GM12878 (cell line): Measurements from ENCODE around the gene CARD19. TPM values are rescaled to one million over a fixed set of nuclear protein-coding genes. Genes with fewer than 3 reads are reported as not detected.

Experiments used
- ATAC-seq: fragments of 200-7000 bp; cut with Tn5 transposase; 3 replicates; pipeline ENCODE4 v1.9.1; 2020; ENCODE audit warnings: mild to moderate bottlenecking, moderate library complexity
- BruUV-seq: library from RNA; stranded (reverse); fragments of 400-500 nt; replicated peaks from 2 replicates; lab custom pipeline; 2021; lab: Mats Ljungman, UMichigan
- CTCF ChIA-PET: fragments of 300-600 bp; sonication (Branson Sonifier 250); formaldehyde crosslinking; extraction: SDS; loops from one replicate; lab custom pipeline; 2021; ENCODE audit warnings: inconsistent platforms; lab: Yijun Ruan, JAX
- POLR2A ChIA-PET: fragments of 350-600 bp; formaldehyde crosslinking; extraction: SDS; loops from one replicate; lab custom pipeline; 2021; ENCODE audit warnings: inconsistent platforms; lab: Charles Lee
- RAD21 ChIA-PET: fragments of 300-600 bp; sonication (Branson Sonifier 250); formaldehyde crosslinking; loops from one replicate; lab custom pipeline; 2023; ENCODE audit warnings: antibody characterized with exemption; ENCODE audit not compliant: unreplicated experiment; lab: Charles Lee
- SMC1A ChIA-PET: fragments of 300-600 bp; sonication (Branson Sonifier 250); formaldehyde crosslinking; loops from one replicate; lab custom pipeline; 2023; ENCODE audit not compliant: unreplicated experiment, uncharacterized antibody; lab: Charles Lee
- DNase-seq: peaks from one replicate; pipeline ENCODE4 v3.0.0-alpha.2; 2011; ENCODE audit warnings: low read depth, low spot score
- FAIRE-seq: peaks from 3 replicates; lab custom pipeline; 2011; peaks lifted over from hg19 to GRCh38; lab: Jason Lieb, UNC
- H2AFZ ChIP-seq: 2 replicates; pipeline ENCODE4 v1.6.0; 2011; ENCODE audit warnings: low read depth, low read length, control low read depth; ENCODE audit not compliant: control insufficient read depth
- H3K27ac ChIP-seq: 2 replicates; pipeline ENCODE4 v1.5.1; 2011; ENCODE audit warnings: control low read depth; ENCODE audit not compliant: control insufficient read depth, insufficient read depth
- H3K27me3 ChIP-seq, 2 experiments: replicated peaks in 1 of 2; 2 replicates each; pipeline versions ENCODE4 v1.6.0 to v1.6.1; 2011; ENCODE audit warnings: low read length in 1 of 2; ENCODE audit not compliant: control insufficient read depth in 2 of 2, insufficient read depth in 2 of 2
- H3K36me3 ChIP-seq, 2 experiments: 2 replicates each; pipeline ENCODE4 v1.5.1; 2011; ENCODE audit warnings: low read length in 1 of 2; ENCODE audit not compliant: control insufficient read depth in 2 of 2, insufficient read depth in 2 of 2
- H3K4me1 ChIP-seq: 2 replicates; pipeline ENCODE4 v1.6.1; 2011; ENCODE audit warnings: mild to moderate bottlenecking, low read length, moderate library complexity, mixed read lengths; ENCODE audit not compliant: control insufficient read depth, insufficient read depth
- H3K4me2 ChIP-seq: 2 replicates; pipeline ENCODE4 v1.6.0; 2011; ENCODE audit warnings: control low read depth; ENCODE audit not compliant: control insufficient read depth, insufficient read depth
- H3K4me3 ChIP-seq: fragments of 200-600 bp; sonication (generic); 2 replicates; pipeline ENCODE4 v1.5.1; 2016
- H3K79me2 ChIP-seq: 2 replicates; pipeline ENCODE4 v1.6.0; 2011; ENCODE audit warnings: low read length; ENCODE audit not compliant: control insufficient read depth, insufficient read depth
- H3K9ac ChIP-seq: 2 replicates; pipeline ENCODE4 v1.8.0; 2011; ENCODE audit warnings: low read length, control low read depth, mixed read lengths; ENCODE audit not compliant: control insufficient read depth, insufficient read depth
- H3K9me3 ChIP-seq: replicated peaks from 3 replicates; pipeline ENCODE4 v1.5.1; 2011; ENCODE audit warnings: mild to moderate bottlenecking, low read length; ENCODE audit not compliant: control insufficient read depth, insufficient read depth
- H4K20me1 ChIP-seq: 2 replicates; pipeline ENCODE4 v1.6.0; 2011; ENCODE audit not compliant: control insufficient read depth, insufficient read depth
- CBFB ChIP-seq: IDR thresholded peaks from 2 replicates; pipeline ENCODE4 v1.6.1; 2016; ENCODE audit warnings: antibody characterized with exemption, low read depth
- CHD4 ChIP-seq: fragments of 200-600 bp; sonication (generic); IDR thresholded peaks from 2 replicates; pipeline ENCODE4 v1.6.1; 2016; ENCODE audit warnings: mild to moderate bottlenecking
- GABPA ChIP-seq: IDR thresholded peaks from 2 replicates; pipeline ENCODE4 v1.6.1; 2014; ENCODE audit warnings: antibody characterized with exemption, low read depth, mild to moderate bottlenecking, inconsistent platforms
- MEF2B ChIP-seq: fragments of 450-650 bp; IDR thresholded peaks from 2 replicates; pipeline ENCODE4 v1.6.1; 2018; ENCODE audit warnings: mild to moderate bottlenecking, moderate library complexity; ENCODE audit not compliant: partially characterized antibody, poor library complexity, severe bottlenecking
- MTA2 ChIP-seq: fragments of 450-650 bp; IDR thresholded peaks from 2 replicates; pipeline ENCODE4 v1.6.1; 2016; ENCODE audit warnings: low read depth, mild to moderate bottlenecking, moderate library complexity
- NFYB ChIP-seq: IDR thresholded peaks from 2 replicates; pipeline ENCODE4 v1.6.1; 2011; ENCODE audit warnings: low read depth, mild to moderate bottlenecking, low read length, improper control_type of control experiment, moderate library complexity; ENCODE audit not compliant: insufficient read depth
- NR2F1 ChIP-seq: fragments of 450-650 bp; conservative IDR thresholded peaks from 2 replicates; pipeline ENCODE4 v1.6.1; 2017; ENCODE audit warnings: mild to moderate bottlenecking
- PAX5 ChIP-seq: IDR thresholded peaks from 2 replicates; pipeline ENCODE4 v1.6.1; 2011; ENCODE audit warnings: low read depth, low read length, borderline replicate concordance
- SMARCA5 ChIP-seq: fragments of 450-650 bp; IDR thresholded peaks from 2 replicates; pipeline ENCODE4 v1.6.1; 2017; ENCODE audit warnings: mild to moderate bottlenecking
- ZNF217 ChIP-seq: fragments of 450-650 bp; IDR thresholded peaks from 2 replicates; pipeline ENCODE4 v1.6.1; 2017; ENCODE audit warnings: antibody characterized with exemption, mild to moderate bottlenecking
- WGBS: methylation state at CpG from one replicate; pipeline ENCODE4 v1.1.6; 2016; ENCODE audit warnings: low lambda C conversion rate; ENCODE audit not compliant: insufficient replicate concordance, insufficient coverage; ENCODE audit errors: missing lambda C conversion rate; 5-methylcytosine and 5-hydroxymethylcytosine counted together
- in situ Hi-C: fragments of 300-500 bp; cut with MboI; formaldehyde crosslinking; loops from 9 replicates; pipeline ENCODE4 v1.14.3; 2018; ENCODE audit warnings: mixed read lengths
- intact Hi-C: fragments of 100-400 bp; cut with micrococcal nuclease; formaldehyde crosslinking; loops from one replicate; pipeline ENCODE4 v1.14.2; 2022; ENCODE audit not compliant: unreplicated experiment
- polyA plus RNA-seq, 11 experiments: library from polyadenylated mRNA; depleted of rRNA in 4 of 11; unstranded in 6 of 11; stranded (reverse) in 5 of 11; fragments of >200 nt; fragmentation: Nextera tagmentation in 4 of 11; fragmentation: Illumina TruSeq in 1 of 11; extraction: Ambion mirVana in 4 of 11; extraction: Trizol in 1 of 11; gene quantifications; 1 replicate in 1 of 11; 2 replicates in 10 of 11; pipeline versions ENCODE4 v1.2.1 to v1.2.3, GENCODE V29; 2011 to 2016; ENCODE audit warnings: inconsistent platforms in 2 of 11, missing spikeins in 2 of 11, low read depth in 1 of 11
- total RNA-seq, 4 experiments: library from RNA; depleted of rRNA in 3 of 4; stranded (reverse); fragments of >200 nt in 3 of 4; fragmentation: Illumina TruSeq in 1 of 4; extraction: Trizol in 1 of 4; gene quantifications; 2 replicates each; pipeline versions ENCODE4 v1.2.1 to v1.2.3, GENCODE V29; 2013 to 2021
- TF ChIP-seq, protein P1 (sequence below): fragments of 450-650 bp; IDR thresholded peaks from 2 replicates; pipeline ENCODE4 v1.6.1; 2017; ENCODE audit warnings: borderline replicate concordance
- TF ChIP-seq, protein P2 (sequence below): fragments of 450-650 bp; IDR thresholded peaks from 2 replicates; pipeline ENCODE4 v1.6.1; 2016; ENCODE audit warnings: mild to moderate bottlenecking, moderate library complexity, borderline replicate concordance

CARD19 gene
- total and polyA plus RNA-seq, 10 of the 15 experiments (the other 5 are each of a cell fraction or from before 2014, with no cell fraction given): 0.61 to 41.6 (median 19.9) TPM

DNA sequence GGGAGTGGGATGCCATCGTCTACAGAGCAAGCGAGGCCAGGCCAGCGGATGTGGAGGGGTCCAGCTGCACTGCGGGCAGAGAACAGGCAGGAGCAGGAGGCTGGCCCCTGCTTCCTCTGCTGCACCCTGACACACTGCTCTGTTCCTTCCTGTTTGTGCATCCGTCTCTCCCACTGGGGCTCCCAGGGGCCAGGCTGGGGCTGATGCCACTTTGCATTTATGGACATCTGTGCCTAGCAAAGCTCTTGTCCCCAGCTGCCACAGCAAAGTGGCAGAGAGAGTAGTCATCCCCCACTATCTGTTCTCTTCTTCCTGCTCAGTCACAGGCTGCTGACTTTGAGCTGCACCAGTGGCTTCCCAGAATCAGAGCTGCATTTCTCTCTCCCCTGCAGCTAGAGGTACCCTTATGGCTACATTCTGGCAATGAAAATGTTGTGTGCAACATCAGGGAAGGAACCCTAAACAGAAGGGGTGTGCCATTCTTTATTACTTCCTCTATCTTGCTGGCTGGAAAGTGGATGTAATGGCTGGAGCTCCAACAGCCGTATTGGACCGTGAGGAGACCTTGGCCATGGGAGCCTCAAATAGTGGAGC lies 42.3 kb downstream of the CARD19 start:
- Histone ChIP-seq H2AFZ (no peak overlapping the region), H3K36me3 (no peaks in the 10 kb centered on the region), H3K9me3 (no peaks in the 10 kb centered on the region), H3K4me2 (no peak overlapping the region), H3K4me1 (peaks cover 13% of the 10 kb centered on the region), H3K4me3 (no peak overlapping the region), H3K9ac (no peak overlapping the region), H3K27ac (no peak overlapping the region), H3K79me2 (no peaks in the 10 kb centered on the region; the same call in 1 of the 2 replicates), H3K27me3 (no peaks in the 10 kb centered on the region; a peak in 1 of 4 replicates), H4K20me1 (no peaks in the 10 kb centered on the region)
- DNase-seq (no peak), ATAC-seq (no peak), FAIRE-seq (no peak)
- in situ Hi-C loops (no loop called here), intact Hi-C loops (no loop called here)
- POLR2A ChIA-PET: no interaction called here
- SMC1A ChIA-PET: no interaction called here
- WGBS: 25% methylated on average over 7 of the region's 7 CpGs
- RAD21 ChIA-PET: no interaction called here
- TF ChIP-seq MTA2 (no peak), ZNF217 (peak; percentile 92), PAX5 (peak; percentile 99), GABPA (no peak), CHD4 (no peak), NFYB (no peak), MEF2B (no peak), NR2F1 (0 out of 2 replicates have a peak, but pooled peaks have one; percentile 11), SMARCA5 (peak; percentile 92), CBFB (no peak)
- TF ChIP-seq, protein P1, sequence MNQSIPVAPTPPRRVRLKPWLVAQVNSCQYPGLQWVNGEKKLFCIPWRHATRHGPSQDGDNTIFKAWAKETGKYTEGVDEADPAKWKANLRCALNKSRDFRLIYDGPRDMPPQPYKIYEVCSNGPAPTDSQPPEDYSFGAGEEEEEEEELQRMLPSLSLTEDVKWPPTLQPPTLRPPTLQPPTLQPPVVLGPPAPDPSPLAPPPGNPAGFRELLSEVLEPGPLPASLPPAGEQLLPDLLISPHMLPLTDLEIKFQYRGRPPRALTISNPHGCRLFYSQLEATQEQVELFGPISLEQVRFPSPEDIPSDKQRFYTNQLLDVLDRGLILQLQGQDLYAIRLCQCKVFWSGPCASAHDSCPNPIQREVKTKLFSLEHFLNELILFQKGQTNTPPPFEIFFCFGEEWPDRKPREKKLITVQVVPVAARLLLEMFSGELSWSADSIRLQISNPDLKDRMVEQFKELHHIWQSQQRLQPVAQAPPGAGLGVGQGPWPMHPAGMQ: no peak
- TF ChIP-seq, protein P2, sequence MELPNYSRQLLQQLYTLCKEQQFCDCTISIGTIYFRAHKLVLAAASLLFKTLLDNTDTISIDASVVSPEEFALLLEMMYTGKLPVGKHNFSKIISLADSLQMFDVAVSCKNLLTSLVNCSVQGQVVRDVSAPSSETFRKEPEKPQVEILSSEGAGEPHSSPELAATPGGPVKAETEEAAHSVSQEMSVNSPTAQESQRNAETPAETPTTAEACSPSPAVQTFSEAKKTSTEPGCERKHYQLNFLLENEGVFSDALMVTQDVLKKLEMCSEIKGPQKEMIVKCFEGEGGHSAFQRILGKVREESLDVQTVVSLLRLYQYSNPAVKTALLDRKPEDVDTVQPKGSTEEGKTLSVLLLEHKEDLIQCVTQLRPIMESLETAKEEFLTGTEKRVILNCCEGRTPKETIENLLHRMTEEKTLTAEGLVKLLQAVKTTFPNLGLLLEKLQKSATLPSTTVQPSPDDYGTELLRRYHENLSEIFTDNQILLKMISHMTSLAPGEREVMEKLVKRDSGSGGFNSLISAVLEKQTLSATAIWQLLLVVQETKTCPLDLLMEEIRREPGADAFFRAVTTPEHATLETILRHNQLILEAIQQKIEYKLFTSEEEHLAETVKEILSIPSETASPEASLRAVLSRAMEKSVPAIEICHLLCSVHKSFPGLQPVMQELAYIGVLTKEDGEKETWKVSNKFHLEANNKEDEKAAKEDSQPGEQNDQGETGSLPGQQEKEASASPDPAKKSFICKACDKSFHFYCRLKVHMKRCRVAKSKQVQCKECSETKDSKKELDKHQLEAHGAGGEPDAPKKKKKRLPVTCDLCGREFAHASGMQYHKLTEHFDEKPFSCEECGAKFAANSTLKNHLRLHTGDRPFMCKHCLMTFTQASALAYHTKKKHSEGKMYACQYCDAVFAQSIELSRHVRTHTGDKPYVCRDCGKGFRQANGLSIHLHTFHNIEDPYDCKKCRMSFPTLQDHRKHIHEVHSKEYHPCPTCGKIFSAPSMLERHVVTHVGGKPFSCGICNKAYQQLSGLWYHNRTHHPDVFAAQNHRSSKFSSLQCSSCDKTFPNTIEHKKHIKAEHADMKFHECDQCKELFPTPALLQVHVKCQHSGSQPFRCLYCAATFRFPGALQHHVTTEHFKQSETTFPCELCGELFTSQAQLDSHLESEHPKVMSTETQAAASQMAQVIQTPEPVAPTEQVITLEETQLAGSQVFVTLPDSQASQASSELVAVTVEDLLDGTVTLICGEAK: no peak
- no TSS peak for BruUV-seq
- CTCF ChIA-PET: interaction anchor here (1.1 to 1.5 kb wide), 2 partner anchors 16 to 135 kb away, joined by 3 read pairs; no protein-coding TSS in a partner anchor
